HepG2 (cell line): Measurements from ENCODE around the gene STAT6. TPM values are rescaled to one million over a fixed set of nuclear protein-coding genes. Genes with fewer than 3 reads are reported as not detected.
A peak's percentile ranks its signal among the peaks of the same experiment; 100 is the strongest.

Source experiments
- AKNA ChIP-seq: sonication (generic); formaldehyde crosslinking; IDR thresholded peaks from 2 replicates; pipeline ENCODE4 v1.4.0; 2020; ENCODE audit warnings: missing genetic modification reagents, borderline replicate concordance
- CEBPG ChIP-seq: IDR thresholded peaks from 2 replicates; pipeline ENCODE4 v1.6.1; 2016
- DZIP1 ChIP-seq: sonication (generic); formaldehyde crosslinking; IDR thresholded peaks from 2 replicates; pipeline ENCODE4 v1.5.0; 2020; ENCODE audit warnings: mild to moderate bottlenecking, missing genetic modification reagents
- FOXJ3 ChIP-seq: sonication (generic); formaldehyde crosslinking; IDR thresholded peaks from 2 replicates; pipeline ENCODE4 v1.4.0; 2020; ENCODE audit warnings: missing genetic modification reagents, mild to moderate bottlenecking, borderline replicate concordance
- HINFP ChIP-seq: sonication (generic); formaldehyde crosslinking; IDR thresholded peaks from 2 replicates; pipeline ENCODE4 v1.4.0; 2020; ENCODE audit warnings: low read depth, mild to moderate bottlenecking, missing genetic modification reagents
- MTERF4 ChIP-seq: sonication (generic); formaldehyde crosslinking; IDR thresholded peaks from 2 replicates; pipeline ENCODE4 v1.8.0; 2023; ENCODE audit warnings: mild to moderate bottlenecking, missing genetic modification reagents
- MXD4 ChIP-seq: IDR thresholded peaks from 2 replicates; pipeline ENCODE4 v1.6.1; 2016; ENCODE audit warnings: mild to moderate bottlenecking, missing biosample characterization, missing genetic modification reagents
- NFKBIZ ChIP-seq: IDR thresholded peaks from 2 replicates; pipeline ENCODE4 v1.6.1; 2018; ENCODE audit warnings: missing genetic modification reagents, missing compliant biosample characterization
- STAG1 ChIP-seq: sonication (generic); formaldehyde crosslinking; IDR thresholded peaks from 2 replicates; pipeline ENCODE4 v1.4.0; 2020; ENCODE audit warnings: missing genetic modification reagents
- TRIM22 ChIP-seq: fragments of 450-650 bp; IDR thresholded peaks from 2 replicates; pipeline ENCODE4 v1.6.1; 2017
- ZNF567 ChIP-seq: sonication (generic); formaldehyde crosslinking; IDR thresholded peaks from 2 replicates; pipeline ENCODE4 v1.8.1; 2023; ENCODE audit warnings: mild to moderate bottlenecking, missing genetic modification reagents, borderline replicate concordance
- ZNF7 ChIP-seq: IDR thresholded peaks from 2 replicates; pipeline ENCODE4 v1.6.1; 2016; ENCODE audit warnings: missing biosample characterization, missing genetic modification reagents
- ZNF768 ChIP-seq: sonication (generic); formaldehyde crosslinking; IDR thresholded peaks from 2 replicates; pipeline ENCODE4 v1.4.0; 2020; ENCODE audit warnings: missing genetic modification reagents
- polyA plus RNA-seq, 8 experiments: library from polyadenylated mRNA; depleted of rRNA in 3 of 8; stranded (reverse) in 7 of 8; unstranded in 1 of 8; fragments of >200 nt; fragmentation: Illumina TruSeq in 4 of 8; extraction: Trizol in 4 of 8; gene quantifications; 2 replicates each; pipeline versions ENCODE4 v1.2.1 to v1.2.3, GENCODE V29; 2011 to 2016; ENCODE audit warnings: low read depth in 4 of 8, missing spikeins in 1 of 8, mixed read lengths in 1 of 8; ENCODE audit not compliant: insufficient read depth in 1 of 8
- total RNA-seq, 5 experiments: library from RNA; depleted of rRNA; stranded (reverse); fragments of >200 nt; fragmentation: Illumina TruSeq; extraction: Trizol; gene quantifications; 2 replicates each; pipeline ENCODE4 v1.2.3, GENCODE V29; 2016; ENCODE audit warnings: low read depth in 1 of 5
- TF ChIP-seq, protein P1 (sequence below): IDR thresholded peaks from 2 replicates; pipeline ENCODE4 v1.6.1; 2018; ENCODE audit warnings: missing genetic modification reagents, mild to moderate bottlenecking, missing compliant biosample characterization
- TF ChIP-seq, protein P2 (sequence below): sonication (generic); formaldehyde crosslinking; IDR thresholded peaks from 2 replicates; pipeline ENCODE4 v1.4.0; 2020; ENCODE audit warnings: mild to moderate bottlenecking, missing genetic modification reagents

The STAT6 gene
- total and polyA plus RNA-seq, 2 of the 13 experiments (the other 11 are each of a cell fraction or from before 2014, with no cell fraction given): 28.0 to 62.2 TPM

DNA sequence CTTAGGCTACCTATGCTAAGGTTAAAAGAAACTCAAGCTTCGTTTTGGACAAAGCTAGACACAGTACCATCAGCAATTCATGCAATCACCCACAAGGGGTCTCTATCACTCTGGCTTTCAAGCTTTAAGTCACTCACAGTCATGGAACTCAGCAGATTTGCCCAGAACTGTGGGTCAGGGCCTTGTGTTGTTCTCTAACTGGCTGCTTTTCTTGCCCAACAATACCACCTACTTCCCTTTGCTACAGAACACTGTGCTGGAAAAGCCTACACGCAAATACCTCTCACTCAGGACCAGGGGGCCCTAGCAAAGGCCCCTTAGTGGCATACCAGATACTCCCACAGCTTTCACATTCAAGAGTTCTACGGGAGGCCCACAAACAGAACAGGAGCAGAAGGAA lies 41.6 kb downstream of the STAT6 start (continued):
- TF ChIP-seq ZNF768 (CRISPR knock-in tag) (no peak), CEBPG (CRISPR knock-in tag) (0 out of 2 replicates have a peak, but pooled peaks have one; percentile 32), ZNF567 (CRISPR knock-in tag) (no peak), MTERF4 (CRISPR knock-in tag) (no peak), ZNF7 (no peak), MXD4 (CRISPR knock-in tag) (no peak), DZIP1 (CRISPR knock-in tag) (no peak), NFKBIZ (CRISPR knock-in tag) (no peak), STAG1 (CRISPR knock-in tag) (peak; percentile 97), AKNA (CRISPR knock-in tag) (no peak), TRIM22 (no peak), FOXJ3 (no peak), HINFP (CRISPR knock-in tag) (no peak)
- TF ChIP-seq, protein P1, sequence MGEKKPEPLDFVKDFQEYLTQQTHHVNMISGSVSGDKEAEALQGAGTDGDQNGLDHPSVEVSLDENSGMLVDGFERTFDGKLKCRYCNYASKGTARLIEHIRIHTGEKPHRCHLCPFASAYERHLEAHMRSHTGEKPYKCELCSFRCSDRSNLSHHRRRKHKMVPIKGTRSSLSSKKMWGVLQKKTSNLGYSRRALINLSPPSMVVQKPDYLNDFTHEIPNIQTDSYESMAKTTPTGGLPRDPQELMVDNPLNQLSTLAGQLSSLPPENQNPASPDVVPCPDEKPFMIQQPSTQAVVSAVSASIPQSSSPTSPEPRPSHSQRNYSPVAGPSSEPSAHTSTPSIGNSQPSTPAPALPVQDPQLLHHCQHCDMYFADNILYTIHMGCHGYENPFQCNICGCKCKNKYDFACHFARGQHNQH (CRISPR knock-in tag): no peak
- TF ChIP-seq, protein P2, sequence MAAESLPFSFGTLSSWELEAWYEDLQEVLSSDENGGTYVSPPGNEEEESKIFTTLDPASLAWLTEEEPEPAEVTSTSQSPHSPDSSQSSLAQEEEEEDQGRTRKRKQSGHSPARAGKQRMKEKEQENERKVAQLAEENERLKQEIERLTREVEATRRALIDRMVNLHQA (CRISPR knock-in tag): no peak
